ENCODE results near the gene PPP1R13L. TPM values are rescaled to one million over a fixed set of nuclear protein-coding genes. Genes with fewer than 3 reads are reported as not detected.
A peak's percentile ranks its signal among the peaks of the same experiment; 100 is the strongest.

PPP1R13L gene
- total RNA-seq, 1 donor: 5.6 TPM

DNA sequence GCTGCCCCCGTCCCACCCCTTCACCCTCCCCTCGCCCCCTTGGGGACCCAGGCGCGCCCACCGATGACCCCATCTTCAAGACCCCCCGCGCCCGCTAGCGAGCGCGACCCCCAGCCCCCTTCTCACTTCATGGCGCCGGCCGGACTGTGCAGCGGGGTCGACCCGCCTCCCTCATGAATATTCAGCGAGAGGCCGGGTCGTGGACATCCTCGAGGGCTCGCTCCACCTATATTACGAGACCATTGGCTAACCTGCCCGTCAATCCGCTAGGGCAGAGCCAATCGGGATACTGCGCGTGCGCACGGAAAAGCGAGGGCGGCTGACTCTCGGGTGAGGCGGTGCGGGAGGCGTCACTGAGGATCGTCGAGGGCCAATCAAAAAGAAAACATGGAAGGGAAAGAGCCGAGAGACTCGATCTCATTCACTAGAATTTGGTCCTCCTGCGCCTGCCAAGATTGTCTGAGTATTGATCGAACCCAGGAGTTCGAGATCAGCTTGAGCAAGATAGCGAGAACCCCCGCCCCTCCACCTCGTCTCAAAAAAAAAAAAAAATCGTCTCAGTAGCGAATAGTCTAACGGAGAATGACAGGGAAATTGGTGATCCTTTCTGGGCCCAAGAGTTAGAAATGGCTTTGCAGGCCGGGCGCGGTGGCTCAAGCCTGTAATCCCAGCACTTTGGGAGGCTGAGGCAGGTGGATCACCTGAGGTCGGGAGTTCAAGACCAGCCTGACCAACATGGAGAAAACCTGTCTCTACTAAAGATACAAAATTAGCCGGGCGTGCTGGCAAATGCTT is 34.3 kb downstream of the PPP1R13L start, which contains the start of gene ERCC2:
Gene ERCC2, minus strand, starts transcription at position 164 of the 795 bp plus-strand sequence. Its CDS starts 33 bp downstream, at position 131.
- TF ChIP-seq, protein P1, sequence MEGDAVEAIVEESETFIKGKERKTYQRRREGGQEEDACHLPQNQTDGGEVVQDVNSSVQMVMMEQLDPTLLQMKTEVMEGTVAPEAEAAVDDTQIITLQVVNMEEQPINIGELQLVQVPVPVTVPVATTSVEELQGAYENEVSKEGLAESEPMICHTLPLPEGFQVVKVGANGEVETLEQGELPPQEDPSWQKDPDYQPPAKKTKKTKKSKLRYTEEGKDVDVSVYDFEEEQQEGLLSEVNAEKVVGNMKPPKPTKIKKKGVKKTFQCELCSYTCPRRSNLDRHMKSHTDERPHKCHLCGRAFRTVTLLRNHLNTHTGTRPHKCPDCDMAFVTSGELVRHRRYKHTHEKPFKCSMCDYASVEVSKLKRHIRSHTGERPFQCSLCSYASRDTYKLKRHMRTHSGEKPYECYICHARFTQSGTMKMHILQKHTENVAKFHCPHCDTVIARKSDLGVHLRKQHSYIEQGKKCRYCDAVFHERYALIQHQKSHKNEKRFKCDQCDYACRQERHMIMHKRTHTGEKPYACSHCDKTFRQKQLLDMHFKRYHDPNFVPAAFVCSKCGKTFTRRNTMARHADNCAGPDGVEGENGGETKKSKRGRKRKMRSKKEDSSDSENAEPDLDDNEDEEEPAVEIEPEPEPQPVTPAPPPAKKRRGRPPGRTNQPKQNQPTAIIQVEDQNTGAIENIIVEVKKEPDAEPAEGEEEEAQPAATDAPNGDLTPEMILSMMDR (IDR thresholded peaks at IDR 0.05; ENCODE audit: insufficient read depth, low read depth, low read length): no peak
- H3K4me3 ChIP-seq (ENCODE audit: low read depth, low read length): peak within 1 kb of the TSS; percentile 86
- peak; percentile 99 for DNase-seq (ENCODE audit: low read depth)

DNA sequence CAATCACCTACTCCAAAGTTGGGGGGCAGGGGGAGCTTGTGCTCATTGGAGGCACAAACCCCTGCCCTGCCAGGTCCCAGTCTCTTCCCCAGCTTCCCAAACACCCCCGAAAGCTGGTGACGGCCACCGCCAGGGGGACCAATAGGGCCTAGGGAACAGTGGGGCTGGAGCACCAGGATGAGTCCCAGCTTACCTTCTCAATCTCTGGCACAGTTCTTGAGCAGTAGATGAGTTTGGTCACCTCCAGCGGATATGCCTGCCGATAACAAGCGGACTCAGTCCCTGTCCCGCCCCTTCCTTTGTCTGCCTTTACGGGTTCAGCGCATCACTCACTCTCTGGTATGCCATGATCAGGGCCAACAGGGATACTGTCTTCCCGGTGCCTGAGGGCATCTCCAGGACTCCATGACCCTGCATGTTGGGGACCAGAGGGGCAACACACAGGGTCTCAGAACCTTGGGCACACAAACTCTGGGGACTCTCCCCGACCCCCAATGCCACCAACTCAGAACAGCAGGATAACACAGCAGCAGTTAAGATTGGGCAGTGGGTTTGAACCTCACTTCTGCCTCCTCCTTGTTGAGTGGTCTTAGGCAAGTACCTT is 36.0 kb downstream of the PPP1R13L start:
- TF ChIP-seq, protein P1 (IDR thresholded peaks at IDR 0.05; ENCODE audit: insufficient read depth, low read depth, low read length): no peak
- H3K4me3 ChIP-seq (ENCODE audit: low read depth, low read length): no peak overlapping the region
- DNase-seq (ENCODE audit: low read depth): no peak

DNA sequence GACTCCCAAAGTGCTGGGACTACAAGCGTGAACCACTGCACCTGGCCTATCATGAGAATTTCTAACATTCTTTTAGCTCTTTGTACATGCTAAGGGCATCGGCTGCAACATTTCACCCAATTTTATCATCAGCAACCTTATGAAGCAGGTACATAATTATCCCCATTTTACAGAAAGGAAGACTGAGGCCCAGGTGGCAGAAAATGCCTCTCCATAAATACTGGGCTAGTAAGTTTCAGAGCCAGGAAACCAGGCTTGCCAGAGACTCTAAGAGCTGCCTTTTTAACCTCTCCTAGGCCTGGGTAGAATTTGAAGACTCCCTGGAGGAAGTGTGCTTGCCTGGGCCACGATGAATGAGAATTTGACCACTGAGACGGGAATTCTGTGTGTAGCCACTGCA is 36.7 kb downstream of the PPP1R13L start:
- TF ChIP-seq, protein P1 (IDR thresholded peaks at IDR 0.05; ENCODE audit: insufficient read depth, low read depth, low read length): no peak
- no peak for DNase-seq (ENCODE audit: low read depth)
- H3K4me3 ChIP-seq (ENCODE audit: low read depth, low read length): no peak overlapping the region

DNA sequence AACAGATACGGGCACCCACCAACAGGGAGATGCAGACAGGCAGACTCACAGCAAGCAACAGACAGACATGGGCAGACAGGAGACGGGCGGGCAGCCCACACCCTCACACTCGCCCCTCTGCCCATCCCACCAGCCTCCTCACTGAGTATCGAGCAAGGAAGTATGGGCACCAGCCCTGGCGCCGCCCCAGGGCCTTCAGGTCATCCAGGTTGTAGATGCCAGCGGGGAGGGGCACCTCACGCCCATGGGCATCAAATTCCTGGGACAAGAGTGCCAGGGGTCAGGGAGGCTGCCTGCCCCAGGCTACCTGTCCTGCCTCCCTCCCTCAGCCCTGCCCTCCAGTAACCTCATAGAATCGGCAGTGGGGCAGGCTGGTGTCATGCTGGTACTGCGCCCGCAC is 40.2 kb downstream of the PPP1R13L start:
- H3K4me3 ChIP-seq (ENCODE audit: low read depth, low read length): no peak overlapping the region
- DNase-seq (ENCODE audit: low read depth): no peak
- TF ChIP-seq, protein P1 (IDR thresholded peaks at IDR 0.05; ENCODE audit: insufficient read depth, low read depth, low read length): no peak

DNA sequence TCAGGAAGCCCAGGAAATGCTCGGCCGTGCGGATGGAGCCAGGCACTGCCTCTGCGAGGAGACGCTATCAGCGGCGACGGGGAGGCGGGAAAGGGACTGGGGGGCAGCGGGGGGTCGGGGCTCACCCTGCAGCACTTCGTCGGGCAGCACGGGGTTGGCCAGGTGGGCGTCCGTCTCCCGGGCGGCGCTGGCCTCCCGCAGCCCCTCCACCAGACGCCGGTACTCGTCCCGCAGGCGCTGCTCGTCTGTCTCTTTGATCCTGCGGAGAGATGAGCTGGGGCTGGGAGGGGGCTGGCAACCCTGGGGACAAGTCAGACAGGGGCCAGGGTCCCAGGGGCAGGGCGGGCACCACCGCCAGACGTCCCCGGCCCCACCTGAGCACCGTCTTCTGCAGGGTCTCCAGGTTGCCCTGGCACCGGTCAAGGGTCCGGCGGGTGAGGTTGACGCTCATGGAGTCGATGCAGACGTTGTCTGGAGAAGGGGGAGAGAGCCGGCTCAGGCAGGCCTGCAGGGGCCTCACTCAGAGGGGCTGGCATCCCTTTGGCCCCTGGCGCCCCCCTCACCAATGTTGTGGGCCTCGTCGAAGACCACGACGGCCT is 40.9 kb downstream of the PPP1R13L start:
- DNase-seq (ENCODE audit: low read depth): no peak
- TF ChIP-seq, protein P1 (IDR thresholded peaks at IDR 0.05; ENCODE audit: insufficient read depth, low read depth, low read length): no peak
- H3K4me3 ChIP-seq (ENCODE audit: low read depth, low read length): no peak overlapping the region

DNA sequence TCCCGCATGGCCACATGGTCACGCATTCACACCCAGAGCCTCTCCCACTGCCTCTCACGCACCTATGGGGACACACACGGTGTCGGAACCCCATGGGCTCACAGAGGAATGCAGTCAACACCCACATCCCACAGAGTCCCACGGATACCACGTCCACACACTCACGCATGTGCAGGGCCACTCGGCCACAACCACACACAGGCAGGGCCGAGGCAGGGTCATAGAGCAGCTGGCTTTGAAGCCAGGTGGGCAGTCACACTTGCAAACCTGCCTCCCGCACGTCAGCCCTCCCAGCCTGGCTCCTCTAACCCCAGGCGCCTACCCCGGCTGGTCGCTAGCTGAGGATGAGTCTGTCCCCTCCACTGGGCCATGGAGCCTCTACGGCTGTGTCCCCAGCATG is 42.6 kb downstream of the PPP1R13L start:
- DNase-seq (ENCODE audit: low read depth): no peak
- TF ChIP-seq, protein P1 (IDR thresholded peaks at IDR 0.05; ENCODE audit: insufficient read depth, low read depth, low read length): no peak
- no peak overlapping the region for H3K4me3 ChIP-seq (ENCODE audit: low read depth, low read length)
